ENCODE measurements around the gene DENND1C.

Gene DENND1C

DNA sequence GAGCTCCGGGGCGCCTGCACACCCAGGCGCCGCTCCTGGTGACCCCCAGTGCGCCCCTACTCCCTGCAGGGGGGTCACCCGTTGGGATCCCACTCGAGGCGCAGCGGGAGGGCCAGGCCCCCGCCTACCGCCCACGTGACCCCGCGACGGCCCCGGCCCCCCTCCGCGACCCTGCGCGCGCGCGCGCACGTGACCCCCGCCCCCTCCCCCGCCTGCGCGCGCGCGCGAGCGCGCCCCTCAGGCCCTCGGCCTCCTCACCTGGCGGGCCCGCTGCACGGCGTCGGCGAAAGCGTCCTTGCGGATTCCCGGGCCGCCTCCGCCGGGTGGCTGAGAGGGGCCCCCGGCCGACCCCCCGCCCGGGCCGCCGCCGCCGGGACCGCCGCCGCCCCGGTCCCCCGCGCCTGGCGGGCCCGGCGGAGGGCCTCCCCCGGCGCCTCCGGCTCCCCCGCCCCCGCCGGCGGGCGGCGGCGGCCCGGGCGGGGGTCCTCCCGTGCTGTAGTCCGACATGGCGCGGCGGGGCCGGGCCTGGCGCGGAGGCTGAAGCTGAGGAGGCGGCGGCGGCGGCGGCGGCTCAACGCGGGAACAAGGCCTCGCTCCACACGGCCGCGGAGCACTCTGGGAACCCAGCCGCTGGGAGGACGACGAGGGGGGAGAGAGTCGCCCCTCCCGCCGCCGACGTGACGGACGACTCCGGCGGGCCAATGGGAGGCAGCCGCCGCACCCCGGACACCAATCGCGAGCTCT, 57.2 kb downstream of the DENND1C start, which contains the start of gene KHSRP:
KHSRP (minus strand) TSS at position 617 of the 744 bp plus-strand sequence; CDS start at position 507, 110 bp downstream.
- Histone ChIP-seq H3K4me3 (replicated peaks; ENCODE audit: low read depth, low read length) (peak within 1 kb of the TSS; percentile 83), H3K36me3 (ENCODE audit: control insufficient read depth, insufficient read depth, low read length) (peaks cover 17% of the 10 kb centered on the region), H3K27me3 (replicated peaks; ENCODE audit: control insufficient read depth, insufficient read depth, low read length) (no peaks in the 10 kb centered on the region)
- DNase-seq (ENCODE audit: extremely low read depth, insufficient read length): peak; percentile 99
- TF ChIP-seq, protein P1, sequence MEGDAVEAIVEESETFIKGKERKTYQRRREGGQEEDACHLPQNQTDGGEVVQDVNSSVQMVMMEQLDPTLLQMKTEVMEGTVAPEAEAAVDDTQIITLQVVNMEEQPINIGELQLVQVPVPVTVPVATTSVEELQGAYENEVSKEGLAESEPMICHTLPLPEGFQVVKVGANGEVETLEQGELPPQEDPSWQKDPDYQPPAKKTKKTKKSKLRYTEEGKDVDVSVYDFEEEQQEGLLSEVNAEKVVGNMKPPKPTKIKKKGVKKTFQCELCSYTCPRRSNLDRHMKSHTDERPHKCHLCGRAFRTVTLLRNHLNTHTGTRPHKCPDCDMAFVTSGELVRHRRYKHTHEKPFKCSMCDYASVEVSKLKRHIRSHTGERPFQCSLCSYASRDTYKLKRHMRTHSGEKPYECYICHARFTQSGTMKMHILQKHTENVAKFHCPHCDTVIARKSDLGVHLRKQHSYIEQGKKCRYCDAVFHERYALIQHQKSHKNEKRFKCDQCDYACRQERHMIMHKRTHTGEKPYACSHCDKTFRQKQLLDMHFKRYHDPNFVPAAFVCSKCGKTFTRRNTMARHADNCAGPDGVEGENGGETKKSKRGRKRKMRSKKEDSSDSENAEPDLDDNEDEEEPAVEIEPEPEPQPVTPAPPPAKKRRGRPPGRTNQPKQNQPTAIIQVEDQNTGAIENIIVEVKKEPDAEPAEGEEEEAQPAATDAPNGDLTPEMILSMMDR (IDR thresholded peaks at IDR 0.05; ENCODE audit: insufficient read depth, low read length, poor library complexity, severe bottlenecking): no peak

DNA sequence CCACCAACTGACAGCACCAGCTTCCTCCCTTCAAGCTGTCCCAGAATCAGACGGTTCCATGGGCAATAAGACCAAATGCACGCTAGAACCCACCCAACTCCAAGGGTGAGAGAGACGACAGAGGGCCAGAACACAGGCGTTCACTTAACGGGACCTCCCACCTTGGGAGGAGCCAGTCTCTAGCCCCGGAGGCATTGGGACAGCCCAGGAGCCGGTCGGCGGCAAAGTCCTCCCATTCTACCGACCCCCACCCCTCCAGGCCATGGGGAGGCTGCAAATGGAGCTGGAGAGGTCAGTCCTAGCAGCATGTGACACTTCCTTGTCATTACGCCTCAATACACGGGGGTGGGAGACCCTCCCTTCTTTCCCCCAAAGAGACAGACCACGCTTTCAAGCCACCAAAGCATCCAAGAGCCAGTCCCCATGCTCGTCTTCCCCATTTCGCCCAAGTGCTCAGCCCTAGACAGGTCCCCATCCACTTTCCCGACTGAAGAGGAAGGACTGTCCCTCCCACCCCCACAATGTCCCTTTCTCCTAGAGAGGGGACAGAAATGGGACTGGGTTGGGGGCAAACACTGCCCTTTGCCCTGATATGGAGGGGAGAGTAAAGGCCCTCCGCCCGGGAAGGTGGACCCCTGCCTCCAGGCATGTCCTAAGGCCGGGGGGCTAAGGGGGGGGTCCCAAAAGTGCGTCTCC, 57.9 kb downstream of the DENND1C start:
- TF ChIP-seq, protein P1 (IDR thresholded peaks at IDR 0.05; ENCODE audit: insufficient read depth, low read length, poor library complexity, severe bottlenecking): no peak
- H3K4me3 ChIP-seq (replicated peaks; ENCODE audit: low read depth, low read length): peak overlapping the region; percentile 83
- H3K27me3 ChIP-seq (replicated peaks; ENCODE audit: control insufficient read depth, insufficient read depth, low read length): no peaks in the 10 kb centered on the region
- H3K36me3 ChIP-seq (ENCODE audit: control insufficient read depth, insufficient read depth, low read length): peaks cover 23% of the 10 kb centered on the region
- DNase-seq (ENCODE audit: extremely low read depth, insufficient read length): no peak

DNA sequence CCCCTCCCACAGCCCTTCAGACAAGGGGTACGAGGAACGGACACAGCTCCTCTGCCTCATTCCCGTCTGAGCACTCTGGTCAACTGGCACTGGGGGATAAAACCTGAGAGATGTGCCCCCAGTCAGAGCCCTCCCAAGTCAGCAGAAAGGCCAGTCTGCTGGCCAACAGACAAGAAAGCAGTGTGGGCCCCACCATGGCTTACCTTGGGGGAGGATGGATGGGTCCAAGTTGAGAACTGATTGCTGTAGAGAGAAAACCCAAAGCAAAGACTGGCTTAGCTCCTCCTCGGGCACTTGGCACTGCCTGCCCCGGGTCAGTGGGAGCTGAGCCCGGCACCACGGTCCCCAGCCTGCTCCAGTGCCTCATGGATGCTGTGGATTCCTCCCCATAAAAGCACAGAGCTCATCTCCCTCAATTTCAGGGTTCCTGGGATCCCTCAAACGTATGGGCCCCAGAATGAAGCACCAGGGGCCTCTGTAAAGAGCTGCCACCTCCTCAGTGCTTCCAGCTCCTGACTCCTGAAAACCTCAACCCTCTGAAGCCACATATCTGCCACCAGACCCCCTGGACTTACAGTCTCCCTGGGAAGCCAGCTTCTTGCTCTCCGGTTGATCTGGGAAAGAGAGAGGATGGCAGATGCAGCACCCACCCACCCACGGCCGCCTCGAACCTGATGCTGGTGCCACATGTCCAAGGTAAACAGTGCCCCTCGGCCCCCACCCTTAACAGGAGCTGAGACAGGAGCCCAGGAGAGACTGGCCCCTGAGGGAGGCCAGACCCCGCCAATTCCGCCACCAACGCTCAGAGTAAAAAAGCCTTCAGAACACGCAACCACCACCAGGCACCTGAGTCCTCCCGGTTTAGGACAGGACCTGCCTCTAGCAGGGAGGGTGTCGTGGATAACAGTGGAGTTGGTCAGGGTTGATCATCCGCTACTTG, 60.2 kb downstream of the DENND1C start:
- Histone ChIP-seq H3K4me3 (replicated peaks; ENCODE audit: low read depth, low read length) (no peak overlapping the region), H3K36me3 (ENCODE audit: control insufficient read depth, insufficient read depth, low read length) (peaks cover 43% of the 10 kb centered on the region)
- TF ChIP-seq, protein P1 (IDR thresholded peaks at IDR 0.05; ENCODE audit: insufficient read depth, low read length, poor library complexity, severe bottlenecking): no peak

DNA sequence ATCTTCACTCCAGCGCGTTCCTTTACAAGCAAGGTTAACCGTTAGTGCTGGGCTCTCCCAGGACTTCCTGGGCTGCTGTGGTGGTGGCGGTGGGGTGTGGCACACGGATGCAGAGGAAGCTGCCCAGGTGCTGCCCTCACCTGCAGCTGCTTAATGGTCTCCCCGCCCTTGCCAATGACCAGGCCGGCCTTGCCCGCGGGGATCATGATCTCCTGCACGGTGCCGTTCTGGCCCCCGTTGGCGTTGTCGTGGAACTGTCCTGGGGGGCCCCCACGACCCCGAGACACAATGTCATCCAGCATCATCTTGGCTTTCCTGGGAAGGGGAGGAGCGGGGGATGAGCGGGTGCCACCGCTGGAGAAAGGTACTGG, 63.0 kb downstream of the DENND1C start:
- no peak for DNase-seq (ENCODE audit: extremely low read depth, insufficient read length)
- Histone ChIP-seq H3K36me3 (ENCODE audit: control insufficient read depth, insufficient read depth, low read length) (peaks cover 57% of the 10 kb centered on the region), H3K27me3 (replicated peaks; ENCODE audit: control insufficient read depth, insufficient read depth, low read length) (no peaks in the 10 kb centered on the region), H3K4me3 (replicated peaks; ENCODE audit: low read depth, low read length) (no peak overlapping the region)
- TF ChIP-seq, protein P1 (IDR thresholded peaks at IDR 0.05; ENCODE audit: insufficient read depth, low read length, poor library complexity, severe bottlenecking): no peak

More for the DNA sequence above, 60.2 kb downstream of the DENND1C start:
- no peaks in the 10 kb centered on the region for H3K27me3 ChIP-seq (replicated peaks; ENCODE audit: control insufficient read depth, insufficient read depth, low read length)
- DNase-seq (ENCODE audit: extremely low read depth, insufficient read length): no peak

DNA sequence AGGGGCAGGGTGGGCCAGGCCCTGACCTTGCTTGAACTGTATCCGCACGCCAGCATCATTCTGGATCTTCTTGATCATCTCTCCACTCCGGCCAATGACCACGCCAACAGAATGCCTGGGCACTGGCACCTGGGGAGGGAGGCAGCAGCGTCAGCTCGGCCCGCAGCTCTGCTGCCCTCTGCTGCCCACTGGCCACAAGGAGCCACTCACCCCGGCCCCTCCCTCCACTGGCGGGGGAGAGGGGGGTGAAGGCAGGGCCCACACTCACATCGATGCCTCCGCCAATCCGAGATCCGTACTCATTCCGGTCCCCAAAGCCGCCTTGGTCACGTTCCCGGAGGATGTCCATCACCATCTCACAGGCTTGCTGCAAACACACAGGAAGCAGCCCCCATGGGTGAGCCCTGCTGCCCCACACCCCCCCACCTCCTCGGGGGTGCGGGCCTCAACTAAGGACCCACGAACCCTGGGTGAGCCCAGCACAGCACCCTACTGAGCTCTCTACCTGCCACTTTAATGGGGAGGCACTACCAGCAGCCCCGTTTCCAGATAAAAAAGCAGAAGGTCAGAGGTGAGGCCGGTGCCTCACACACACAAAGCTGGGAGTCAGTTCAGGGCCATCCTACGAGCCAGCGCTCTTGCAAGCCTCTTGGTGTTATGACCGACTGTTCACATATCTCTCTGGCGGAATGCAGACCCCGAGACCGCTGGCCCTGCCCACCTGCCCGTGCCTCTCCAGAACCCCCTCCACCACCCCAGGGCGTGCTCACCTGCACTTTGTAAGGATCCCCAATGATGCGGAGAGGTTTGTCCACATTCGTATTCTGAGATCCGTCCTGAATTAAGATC, 63.6 kb downstream of the DENND1C start:
- TF ChIP-seq, protein P1 (IDR thresholded peaks at IDR 0.05; ENCODE audit: insufficient read depth, low read length, poor library complexity, severe bottlenecking): peak; percentile 23
- H3K36me3 ChIP-seq (ENCODE audit: control insufficient read depth, insufficient read depth, low read length): peaks cover 57% of the 10 kb centered on the region
- no peak for DNase-seq (ENCODE audit: extremely low read depth, insufficient read length)

More for the DNA sequence above, 63.6 kb downstream of the DENND1C start:
- no peak overlapping the region for H3K4me3 ChIP-seq (replicated peaks; ENCODE audit: low read depth, low read length)
- no peaks in the 10 kb centered on the region for H3K27me3 ChIP-seq (replicated peaks; ENCODE audit: control insufficient read depth, insufficient read depth, low read length)

All from GM06990 (cell line).